HEK293 (cell line): Measurements from ENCODE around the gene CTNNB1.

Experiments used
- CTCF ChIP-seq: fragments of 450-650 bp; formaldehyde crosslinking; IDR thresholded peaks from 2 replicates; pipeline ENCODE4 v1.5.1; 2016; ENCODE audit warnings: missing biosample characterization, missing genetic modification characterization
- PATZ1 ChIP-seq: fragments of 450-650 bp; formaldehyde crosslinking; IDR thresholded peaks from 2 replicates; pipeline ENCODE4 v1.5.1; 2016; ENCODE audit warnings: missing biosample characterization, missing genetic modification characterization
- SP7 ChIP-seq: fragments of 450-650 bp; formaldehyde crosslinking; IDR thresholded peaks from 2 replicates; pipeline ENCODE4 v1.5.1; 2016; ENCODE audit warnings: missing biosample characterization, missing genetic modification characterization
- TCF7L2 ChIP-seq: IDR thresholded peaks from 2 replicates; pipeline ENCODE4 v1.6.1; 2011; ENCODE audit warnings: low read depth, mild to moderate bottlenecking, inconsistent platforms, low read length, moderate library complexity, borderline replicate concordance
- ZEB2 ChIP-seq: fragments of 450-650 bp; formaldehyde crosslinking; IDR thresholded peaks from 2 replicates; pipeline ENCODE4 v1.5.1; 2016; ENCODE audit warnings: missing biosample characterization, missing genetic modification characterization
- ZFP3 ChIP-seq: fragments of 450-650 bp; formaldehyde crosslinking; IDR thresholded peaks from 2 replicates; pipeline ENCODE4 v1.5.1; 2016; ENCODE audit warnings: low read depth, missing biosample characterization, missing genetic modification characterization
- ZNF175 ChIP-seq: fragments of 450-650 bp; formaldehyde crosslinking; IDR thresholded peaks from 2 replicates; pipeline ENCODE4 v1.5.1; 2016; ENCODE audit warnings: missing biosample characterization, missing genetic modification characterization
- ZNF274 ChIP-seq, 2 experiments: fragments of 200-500 bp in 1 of 2; fragments of 450-650 bp in 1 of 2; sonication (Bioruptor generic) in 1 of 2; formaldehyde crosslinking in 1 of 2; IDR thresholded peaks; 2 replicates each; pipeline versions ENCODE4 v1.5.1 to v1.6.1; 2014 to 2016; ENCODE audit warnings: borderline replicate concordance in 1 of 2, inconsistent platforms in 1 of 2, low read length in 1 of 2, missing biosample characterization in 1 of 2, missing genetic modification characterization in 1 of 2
- ZNF292 ChIP-seq: fragments of 450-650 bp; formaldehyde crosslinking; IDR thresholded peaks from 2 replicates; pipeline ENCODE4 v1.5.1; 2016; ENCODE audit warnings: low read depth, missing biosample characterization, missing genetic modification characterization, borderline replicate concordance
- ZNF350 ChIP-seq: fragments of 450-650 bp; formaldehyde crosslinking; IDR thresholded peaks from 2 replicates; pipeline ENCODE4 v1.5.0; 2017; ENCODE audit warnings: missing biosample characterization, mild to moderate bottlenecking, missing genetic modification characterization
- ZNF398 ChIP-seq: fragments of 450-650 bp; formaldehyde crosslinking; IDR thresholded peaks from 2 replicates; pipeline ENCODE4 v1.5.1; 2017; ENCODE audit warnings: missing biosample characterization, missing genetic modification characterization
- ZNF585B ChIP-seq: fragments of 450-650 bp; formaldehyde crosslinking; IDR thresholded peaks from 2 replicates; pipeline ENCODE4 v1.5.1; 2016; ENCODE audit warnings: missing biosample characterization, missing genetic modification characterization

GRCh38 chr3:41169023-41169422 lies 30.3 kb upstream of the CTNNB1 start:
- TF ChIP-seq ZNF585B (tag by site-specific recombination) (no peak), ZNF175 (tag by site-specific recombination) (no peak), CTCF (no peak), ZNF292 (no peak), TCF7L2 (no peak), PATZ1 (tag by site-specific recombination) (no peak), ZFP3 (tag by site-specific recombination) (no peak), ZEB2 (tag by site-specific recombination) (no peak), SP7 (tag by site-specific recombination) (no peak), ZNF350 (tag by site-specific recombination) (no peak), ZNF398 (no peak), ZNF274 (IDR thresholded peaks at IDR 0.05; ENCODE audit: low read length) (no peak), ZNF274 (tag by site-specific recombination; IDR thresholded peaks at IDR 0.05; ENCODE audit: borderline replicate concordance) (no peak)
